ENCODE data around the gene VIPAS39. TPM values are rescaled to one million over a fixed set of nuclear protein-coding genes. Genes with fewer than 3 reads are reported as not detected.
"Not testable (repeated sequence)": the region's sequence is repeated elsewhere in the genome, so short reads cannot be mapped to it uniquely, and the experiment has no call there.

VIPAS39 gene
- total and polyA plus RNA-seq, 2 experiments from 2014 or later, result 16.1 to 24.5 TPM

- Histone ChIP-seq H3K27me3 (no peaks in the 10 kb centered on the region), H3K36me3 (peaks cover 49% of the 10 kb centered on the region), H3K4me3 (no peak overlapping the region)
These were observed 21.4 kb downstream of the VIPAS39 start for GRCh38 chr14:77436042-77436441.

GRCh38 chr14:77426396-77426795 lies 31.0 kb downstream of the VIPAS39 start:
- Histone ChIP-seq H3K36me3 (peaks cover 51% of the 10 kb centered on the region), H3K27ac (no peak overlapping the region), H3K4me1 (ENCODE audit: low read depth) (no peaks in the 10 kb centered on the region), H3K9me3 (ENCODE audit: low read depth) (no peaks in the 10 kb centered on the region), H3K27me3 (no peaks in the 10 kb centered on the region), H3K4me3 (no peak overlapping the region)
- TF ChIP-seq CTCF (IDR thresholded peaks at IDR 0.05; ENCODE audit: low read depth, low read length), result no peak
- no peak for DNase-seq (ENCODE audit: low read depth in 1 of 2, low spot score in 1 of 2)

More at GRCh38 chr14:77436042-77436441, 21.4 kb downstream of the VIPAS39 start:
- Histone ChIP-seq H3K9me3 (ENCODE audit: low read depth) (no peaks in the 10 kb centered on the region), H3K4me1 (ENCODE audit: low read depth) (no peaks in the 10 kb centered on the region), H3K27ac (no peak overlapping the region)
- no peak for TF ChIP-seq CTCF (IDR thresholded peaks at IDR 0.05; ENCODE audit: low read depth, low read length)
- no peak for DNase-seq (ENCODE audit: low read depth in 1 of 2, low spot score in 1 of 2)

- TF ChIP-seq CTCF (IDR thresholded peaks at IDR 0.05; ENCODE audit: low read depth, low read length), result no peak
- no peaks in the 10 kb centered on the region for H3K27me3 ChIP-seq
- H3K9me3 ChIP-seq (ENCODE audit: low read depth), result no peaks in the 10 kb centered on the region
- H3K4me1 ChIP-seq (ENCODE audit: low read depth), result no peaks in the 10 kb centered on the region
- peaks cover 45% of the 10 kb centered on the region for H3K36me3 ChIP-seq
- no peak for DNase-seq (ENCODE audit: low read depth in 1 of 2, low spot score in 1 of 2)
- no peak overlapping the region for H3K4me3 ChIP-seq
- H3K27ac ChIP-seq, result no peak overlapping the region
These were observed 32.5 kb downstream of the VIPAS39 start for GRCh38 chr14:77424862-77425261.

- Histone ChIP-seq H3K4me1 (ENCODE audit: low read depth) (no peaks in the 10 kb centered on the region), H3K27me3 (no peaks in the 10 kb centered on the region), H3K36me3 (peaks cover 34% of the 10 kb centered on the region), H3K27ac (no peak within 1 kb of the TSS), H3K9me3 (ENCODE audit: low read depth) (no peaks in the 10 kb centered on the region), H3K4me3 (no peak within 1 kb of the TSS)
- TF ChIP-seq CTCF (IDR thresholded peaks at IDR 0.05; ENCODE audit: low read depth, low read length), result no peak
- no peak for DNase-seq (ENCODE audit: low read depth in 1 of 2, low spot score in 1 of 2)
These were observed 34.0 kb downstream of the VIPAS39 start, which contains the start of gene NOXRED1 for GRCh38 chr14:77423423-77423822. TSS of gene NOXRED1 (minus strand) at chr14:77423523. CDS start at chr14:77422889, 634 bp downstream.

- no peaks in the 10 kb centered on the region for H3K4me1 ChIP-seq (ENCODE audit: low read depth)
- no peaks in the 10 kb centered on the region for H3K27me3 ChIP-seq
- no peaks in the 10 kb centered on the region for H3K9me3 ChIP-seq (ENCODE audit: low read depth)
- DNase-seq (ENCODE audit: low read depth in 1 of 2, low spot score in 1 of 2), result no peak
- no peak overlapping the region for H3K27ac ChIP-seq
- H3K4me3 ChIP-seq, result no peak overlapping the region
- H3K36me3 ChIP-seq, result peaks cover 14% of the 10 kb centered on the region
- no peak for TF ChIP-seq CTCF (IDR thresholded peaks at IDR 0.05; ENCODE audit: low read depth, low read length)
These were observed 36.2 kb downstream of the VIPAS39 start for GRCh38 chr14:77421201-77421600.

GRCh38 chr14:77416836-77417235 lies 40.6 kb downstream of the VIPAS39 start:
- TF ChIP-seq CTCF (IDR thresholded peaks at IDR 0.05; ENCODE audit: low read depth, low read length), result no peak
- H3K4me3 ChIP-seq, result no peak overlapping the region
- DNase-seq (ENCODE audit: low read depth in 1 of 2, low spot score in 1 of 2), result no peak

GRCh38 chr14:77416098-77416497 lies 41.3 kb downstream of the VIPAS39 start:
- not testable (repeated sequence) for H3K4me1 ChIP-seq (ENCODE audit: low read depth); H3K27ac ChIP-seq; DNase-seq (ENCODE audit: low read depth in 1 of 2, low spot score in 1 of 2); H3K4me3 ChIP-seq; H3K36me3 ChIP-seq; H3K27me3 ChIP-seq; H3K9me3 ChIP-seq (ENCODE audit: low read depth)

More at GRCh38 chr14:77416836-77417235, 40.6 kb downstream of the VIPAS39 start:
- Histone ChIP-seq H3K27me3 (no peaks in the 10 kb centered on the region), H3K9me3 (ENCODE audit: low read depth) (no peaks in the 10 kb centered on the region), H3K36me3 (no peaks in the 10 kb centered on the region), H3K4me1 (ENCODE audit: low read depth) (no peaks in the 10 kb centered on the region), H3K27ac (no peak overlapping the region)

- H3K9me3 ChIP-seq (ENCODE audit: low read depth); H3K27me3 ChIP-seq; DNase-seq (ENCODE audit: low read depth in 1 of 2, low spot score in 1 of 2); H3K27ac ChIP-seq; H3K36me3 ChIP-seq; H3K4me1 ChIP-seq (ENCODE audit: low read depth); H3K4me3 ChIP-seq: not testable (repeated sequence)
These were observed 41.9 kb downstream of the VIPAS39 start for GRCh38 chr14:77415403-77416030.
